ENCODE measurements around the gene KLHL22. TPM values are rescaled to one million over a fixed set of nuclear protein-coding genes. Genes with fewer than 3 reads are reported as not detected.
"Not testable (repeated sequence)": the region's sequence is repeated elsewhere in the genome, so short reads cannot be mapped to it uniquely, and the experiment has no call there.

Gene KLHL22
- total RNA-seq, 1 experiment from 2014 or later: 36.2 TPM

GRCh38 chr22:20507253-20508066, 11.9 kb upstream of the KLHL22 start, which contains the start of gene MED15:
Gene MED15 (plus strand): TSS chr22:20507610. CDS start chr22:20507679, 69 bp downstream.
- no peaks in the 10 kb centered on the region for H3K9me3 ChIP-seq (ENCODE audit: low read depth, low read length, poor library complexity, severe bottlenecking)
- peaks cover 22% of the 10 kb centered on the region for H3K4me1 ChIP-seq (ENCODE audit: insufficient read depth, low read length, poor library complexity, severe bottlenecking)
- peak within 1 kb of the TSS; percentile 89 for H3K4me3 ChIP-seq (ENCODE audit: low read depth, low read length, poor library complexity, severe bottlenecking)
- ChIA-PET POLR2A (ENCODE audit: low non-redundant PET) (interaction anchor here (0.6 kb wide), 2 partner anchors 8 to 39 kb away, joined by 4 to 16 read pairs; no protein-coding TSS in a partner anchor), CTCF (no interaction called here)
- no peak for TF ChIP-seq CTCF (conservative IDR thresholded peaks at IDR 0.05; ENCODE audit: low read depth, low read length)
- no peak for TF ChIP-seq EZH2 (IDR thresholded peaks at IDR 0.05; ENCODE audit: borderline replicate concordance, low read depth, low read length, poor library complexity, severe bottlenecking)
- H3K27ac ChIP-seq (ENCODE audit: low read depth, low read length, poor library complexity, severe bottlenecking): peak within 1 kb of the TSS; percentile 95
- TSS peak; percentile 76 for BruUV-seq (replicated peaks)
- peak; percentile 95 for DNase-seq (ENCODE audit: low spot score)
- intact Hi-C loops (cut with micrococcal nuclease; ENCODE audit: unreplicated experiment): no loop called here
- H3K36me3 ChIP-seq (ENCODE audit: insufficient read depth, low read length, poor library complexity, severe bottlenecking): no peaks in the 10 kb centered on the region
- no peaks in the 10 kb centered on the region for H3K27me3 ChIP-seq (replicated peaks; ENCODE audit: insufficient read depth, low read depth, low read length, poor library complexity)

GRCh38 chr22:20506543-20507252, 11.1 kb upstream of the KLHL22 start:
- H3K9me3 ChIP-seq (ENCODE audit: low read depth, low read length, poor library complexity, severe bottlenecking): no peaks in the 10 kb centered on the region
- intact Hi-C loops (cut with micrococcal nuclease; ENCODE audit: unreplicated experiment): no loop called here
- no peak for DNase-seq (ENCODE audit: low spot score)
- no peak for TF ChIP-seq CTCF (conservative IDR thresholded peaks at IDR 0.05; ENCODE audit: low read depth, low read length)
- TF ChIP-seq EZH2 (IDR thresholded peaks at IDR 0.05; ENCODE audit: borderline replicate concordance, low read depth, low read length, poor library complexity, severe bottlenecking): no peak
- peak overlapping the region; percentile 89 for H3K4me3 ChIP-seq (ENCODE audit: low read depth, low read length, poor library complexity, severe bottlenecking)
- peak overlapping the region; percentile 95 for H3K27ac ChIP-seq (ENCODE audit: low read depth, low read length, poor library complexity, severe bottlenecking)
- no peaks in the 10 kb centered on the region for H3K27me3 ChIP-seq (replicated peaks; ENCODE audit: insufficient read depth, low read depth, low read length, poor library complexity)
- CTCF ChIA-PET: no interaction called here
- H3K4me1 ChIP-seq (ENCODE audit: insufficient read depth, low read length, poor library complexity, severe bottlenecking): peaks cover 22% of the 10 kb centered on the region
- POLR2A ChIA-PET (ENCODE audit: low non-redundant PET): interaction anchor here (0.6 kb wide), 1 partner anchor 9 kb away, joined by 4 read pairs; no protein-coding TSS in a partner anchor
- no TSS peak for BruUV-seq (replicated peaks)
- H3K36me3 ChIP-seq (ENCODE audit: insufficient read depth, low read length, poor library complexity, severe bottlenecking): no peaks in the 10 kb centered on the region

GRCh38 chr22:20504293-20504922, 8.8 kb upstream of the KLHL22 start:
- H3K4me3 ChIP-seq (ENCODE audit: low read depth, low read length, poor library complexity, severe bottlenecking); H3K9me3 ChIP-seq (ENCODE audit: low read depth, low read length, poor library complexity, severe bottlenecking); H3K27ac ChIP-seq (ENCODE audit: low read depth, low read length, poor library complexity, severe bottlenecking); H3K4me1 ChIP-seq (ENCODE audit: insufficient read depth, low read length, poor library complexity, severe bottlenecking); CTCF ChIA-PET; H3K36me3 ChIP-seq (ENCODE audit: insufficient read depth, low read length, poor library complexity, severe bottlenecking); POLR2A ChIA-PET (ENCODE audit: low non-redundant PET); intact Hi-C loops (cut with micrococcal nuclease; ENCODE audit: unreplicated experiment); BruUV-seq (replicated peaks); H3K27me3 ChIP-seq (replicated peaks; ENCODE audit: insufficient read depth, low read depth, low read length, poor library complexity): not testable (repeated sequence)
- peak; percentile 64 for DNase-seq (ENCODE audit: low spot score)
